Stomach (tissue), 4 donors: ENCODE results near the gene RPP30.
"Not testable (repeated sequence)": the region's sequence is repeated elsewhere in the genome, so short reads cannot be mapped to it uniquely, and the experiment has no call there.

Experiments
- CTCF ChIP-seq, 7 experiments: fragments of 450-650 bp in 4 of 7; fragments of 200-600 bp in 3 of 7; sonication (generic) in 3 of 7; IDR thresholded peaks; one replicate each; pipeline ENCODE4 v1.5.1; 2016 to 2019; ENCODE audit warnings: antibody characterized with exemption in 7 of 7, control low read depth in 2 of 7, mild to moderate bottlenecking in 1 of 7
- EP300 ChIP-seq: sonication (generic); formaldehyde crosslinking; IDR thresholded peaks from one replicate; pipeline ENCODE4 v1.6.1; 2017; ENCODE audit warnings: antibody characterized with exemption
- POLR2A ChIP-seq, 4 donors: fragments of 450-650 bp; IDR thresholded peaks; one replicate each; pipeline ENCODE4 v1.6.1; 2016; ENCODE audit warnings: antibody characterized with exemption in 4 of 4, control low read depth in 2 of 4, mild to moderate bottlenecking in 1 of 4, moderate library complexity in 1 of 4
- POLR2AphosphoS5 ChIP-seq, 3 donors: sonication (generic); formaldehyde crosslinking; IDR thresholded peaks; one replicate each; pipeline ENCODE4 v1.6.1; 2016; ENCODE audit warnings: antibody characterized with exemption in 3 of 3

- TF ChIP-seq POLR2A (IDR thresholded peaks at IDR 0.05); CTCF (IDR thresholded peaks at IDR 0.05); POLR2AphosphoS5 (IDR thresholded peaks at IDR 0.05); EP300: not testable (repeated sequence)
Observed at GRCh38 chr10:90896916-90897315, 25.1 kb downstream of the RPP30 start.
